Endothelial cell (in vitro differentiated cells): Measurements from ENCODE around the gene RBP5. TPM values are rescaled to one million over a fixed set of nuclear protein-coding genes. Genes with fewer than 3 reads are reported as not detected.

ENCODE experiments used
- DNase-seq: peaks from one replicate; pipeline ENCODE4 v3.0.0; 2021; ENCODE audit warnings: low spot score
- H3K27ac Mint-ChIP-seq: one replicate; pipeline ENCODE4 v1.8.0; 2021; ENCODE audit warnings: mixed read lengths, inconsistent platforms; ENCODE audit not compliant: unreplicated experiment
- H3K27me3 Mint-ChIP-seq: one replicate; pipeline ENCODE4 v1.8.0; 2021; ENCODE audit warnings: mild to moderate bottlenecking, moderate library complexity, mixed read lengths, inconsistent platforms; ENCODE audit not compliant: unreplicated experiment
- H3K36me3 Mint-ChIP-seq: one replicate; pipeline ENCODE4 v1.8.0; 2021; ENCODE audit warnings: mild to moderate bottlenecking, low read depth, mixed read lengths, inconsistent platforms; ENCODE audit not compliant: unreplicated experiment
- H3K4me1 Mint-ChIP-seq: one replicate; pipeline ENCODE4 v1.8.0; 2021; ENCODE audit warnings: mild to moderate bottlenecking, mixed read lengths, inconsistent platforms; ENCODE audit not compliant: unreplicated experiment
- H3K4me3 Mint-ChIP-seq: one replicate; pipeline ENCODE4 v1.8.0; 2021; ENCODE audit warnings: mild to moderate bottlenecking, mixed read lengths, inconsistent platforms; ENCODE audit not compliant: unreplicated experiment
- H3K9me3 Mint-ChIP-seq: one replicate; pipeline ENCODE4 v1.8.0; 2021; ENCODE audit warnings: mixed read lengths, inconsistent platforms; ENCODE audit not compliant: unreplicated experiment
- CTCF ChIP-seq: fragments of 200-600 bp; sonication (generic); IDR thresholded peaks from one replicate; pipeline ENCODE4 v1.5.0; 2021; ENCODE audit warnings: antibody characterized with exemption; ENCODE audit not compliant: unreplicated experiment
- total RNA-seq: library from RNA; stranded (reverse); fragmentation: NEBNext Ultra II Directional; extraction: Animal tissue kit (Norgen Biotek cat#: 25700); gene quantifications from one replicate; pipeline ENCODE4 v1.2.1, GENCODE V29; 2021; ENCODE audit not compliant: unreplicated experiment

RBP5 gene
- total RNA-seq, 1 donor from 2014 or later, result 1.0 TPM

DNA sequence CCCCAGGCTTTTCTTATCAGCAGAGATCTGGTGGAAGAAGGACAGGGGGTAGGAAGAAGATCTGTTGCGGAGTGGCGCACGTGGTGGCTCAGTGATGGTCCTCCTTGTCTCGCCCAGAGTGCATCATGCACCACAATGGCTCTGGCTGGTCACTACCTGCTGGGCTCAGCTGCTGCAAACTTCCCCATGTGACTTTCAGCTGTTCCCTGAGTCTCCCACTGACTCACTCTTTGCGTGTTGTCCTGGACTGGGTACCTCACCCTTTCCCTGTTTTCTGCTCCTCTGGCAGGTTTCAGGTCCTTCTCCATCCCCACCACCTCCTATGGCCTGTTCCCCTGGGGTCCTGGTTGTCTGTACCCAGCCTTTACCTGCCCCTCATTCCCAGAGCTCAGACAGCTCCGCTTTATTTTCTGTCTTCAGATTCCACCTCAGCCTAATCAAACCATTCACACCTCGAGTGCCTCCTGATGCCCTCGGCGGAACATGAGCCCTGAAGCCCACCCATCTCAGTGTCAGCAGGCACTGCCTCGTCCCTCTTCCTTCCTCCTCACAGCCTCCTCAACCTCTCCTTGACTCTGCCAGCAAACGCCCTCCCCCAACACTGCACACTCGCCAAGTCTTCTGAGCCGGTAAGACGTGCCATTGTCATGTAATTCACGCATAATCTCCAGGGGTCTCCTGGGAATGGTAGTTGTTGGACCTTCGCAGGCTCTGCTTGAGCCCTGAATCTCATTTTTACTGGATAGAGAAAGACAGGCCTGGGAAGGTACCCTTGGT lies 38.3 kb downstream of the RBP5 start:
- Mint-ChIP-seq H3K27ac (no peak overlapping the region), H3K4me3 (no peak overlapping the region), H3K4me1 (peaks cover 13% of the 10 kb centered on the region), H3K9me3 (no peaks in the 10 kb centered on the region), H3K36me3 (peaks cover 6% of the 10 kb centered on the region), H3K27me3 (peaks cover 11% of the 10 kb centered on the region)
- no peak for TF ChIP-seq CTCF
- no peak for DNase-seq

- Mint-ChIP-seq H3K4me3 (no peak overlapping the region), H3K36me3 (peaks cover 6% of the 10 kb centered on the region), H3K27ac (no peak overlapping the region), H3K27me3 (peaks cover 11% of the 10 kb centered on the region), H3K9me3 (no peaks in the 10 kb centered on the region), H3K4me1 (peaks cover 13% of the 10 kb centered on the region)
- no peak for DNase-seq
- TF ChIP-seq CTCF, result no peak
Observed at GRCh38 chr12:7089196-7089871, 39.4 kb downstream of the RBP5 start.

DNA sequence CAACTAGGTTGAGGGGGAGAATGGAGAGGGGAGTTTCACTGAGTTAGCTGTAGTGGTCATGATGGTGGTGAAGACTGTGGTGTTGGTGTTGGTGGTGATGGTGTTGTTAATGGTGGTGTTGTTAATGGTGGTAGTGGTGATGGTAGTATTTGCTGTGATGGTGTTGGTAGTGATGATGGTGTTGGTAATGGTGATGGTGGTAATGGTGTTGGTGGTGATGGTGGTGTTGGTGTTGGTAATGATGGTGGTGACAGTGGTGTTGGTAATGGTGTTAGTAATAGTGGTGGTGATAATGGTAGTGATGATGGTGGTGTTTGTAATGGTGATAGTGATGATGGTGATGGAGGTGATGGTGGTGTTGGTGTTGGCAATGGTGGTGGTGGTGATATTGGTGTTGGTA lies 45.6 kb downstream of the RBP5 start:
- Mint-ChIP-seq H3K27ac (no peak overlapping the region), H3K27me3 (peaks cover 9% of the 10 kb centered on the region), H3K4me3 (peak overlapping the region; percentile 33), H3K36me3 (peaks cover 9% of the 10 kb centered on the region), H3K4me1 (no peaks in the 10 kb centered on the region), H3K9me3 (peaks cover 3% of the 10 kb centered on the region)
- DNase-seq, result no peak
- TF ChIP-seq CTCF, result no peak

GRCh38 chr12:7081037-7081436 lies 47.7 kb downstream of the RBP5 start:
- Mint-ChIP-seq H3K4me1 (peaks cover 4% of the 10 kb centered on the region), H3K36me3 (peaks cover 6% of the 10 kb centered on the region), H3K9me3 (peaks cover 3% of the 10 kb centered on the region), H3K4me3 (no peak overlapping the region), H3K27ac (no peak overlapping the region), H3K27me3 (peaks cover 12% of the 10 kb centered on the region)
- no peak for TF ChIP-seq CTCF
- no peak for DNase-seq

DNA sequence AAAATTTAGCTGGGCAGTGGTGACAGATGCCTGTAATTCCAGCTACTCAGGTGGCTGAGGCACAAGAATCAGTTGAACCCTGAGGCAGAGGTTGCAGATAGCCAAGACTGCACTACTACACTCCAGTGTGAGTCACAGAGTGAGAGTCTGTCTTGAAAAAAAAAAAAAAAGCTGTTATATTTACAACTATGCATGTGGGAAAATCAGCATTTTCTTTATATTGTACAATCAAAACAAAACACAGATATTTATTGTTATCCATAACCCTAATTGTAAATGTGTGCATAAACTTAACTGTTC lies 48.9 kb downstream of the RBP5 start:
- Mint-ChIP-seq H3K4me3 (no peak overlapping the region), H3K27me3 (peaks cover 12% of the 10 kb centered on the region), H3K9me3 (peaks cover 3% of the 10 kb centered on the region), H3K36me3 (peaks cover 6% of the 10 kb centered on the region), H3K4me1 (peaks cover 16% of the 10 kb centered on the region), H3K27ac (no peak overlapping the region)
- TF ChIP-seq CTCF, result no peak
- no peak for DNase-seq
